GM06990 (cell line): ENCODE measurements around the gene AUTS2.

Experiments used
- DNase-seq: peaks from one replicate; pipeline ENCODE4 v3.0.0-alpha.2; 2011; ENCODE audit not compliant: insufficient read length; ENCODE audit errors: extremely low read depth
- H3K27me3 ChIP-seq: replicated peaks from 2 replicates; pipeline ENCODE4 v1.6.0; 2011; ENCODE audit warnings: low read length; ENCODE audit not compliant: control insufficient read depth, insufficient read depth
- H3K36me3 ChIP-seq: 2 replicates; pipeline ENCODE4 v1.5.1; 2011; ENCODE audit warnings: low read length; ENCODE audit not compliant: control insufficient read depth, insufficient read depth
- H3K4me3 ChIP-seq: replicated peaks from 2 replicates; pipeline ENCODE4 v1.5.1; 2011; ENCODE audit warnings: low read depth, mild to moderate bottlenecking, control low read depth, low read length
- TF ChIP-seq, protein P1 (sequence below): IDR thresholded peaks from 2 replicates; pipeline ENCODE4 v1.5.1; 2011; ENCODE audit warnings: low read length, control low read depth, mild to moderate bottlenecking, inconsistent platforms; ENCODE audit not compliant: insufficient read depth, poor library complexity, severe bottlenecking

Gene AUTS2

DNA sequence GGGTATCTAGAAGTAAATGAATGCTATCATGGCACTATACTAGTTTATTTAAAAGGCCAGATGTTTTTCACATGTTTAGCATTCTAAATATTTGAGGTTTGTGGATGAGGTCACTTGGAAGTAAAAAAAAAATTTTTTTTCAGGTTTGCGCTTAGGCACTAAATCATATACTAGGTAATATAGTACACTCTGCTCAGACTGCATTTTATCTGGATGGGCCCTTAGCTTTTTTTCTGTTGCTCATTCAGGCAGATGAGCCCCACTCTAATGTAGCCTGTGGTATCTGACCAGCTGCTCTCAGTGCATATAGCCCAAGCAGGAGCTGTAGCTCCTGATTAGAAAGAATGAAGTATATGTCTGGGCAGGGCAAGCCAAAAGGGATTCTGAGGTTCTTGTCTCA lies 210.1 kb downstream of the AUTS2 start:
- Histone ChIP-seq H3K4me3 (no peak overlapping the region), H3K36me3 (no peaks in the 10 kb centered on the region), H3K27me3 (no peaks in the 10 kb centered on the region)
- TF ChIP-seq, protein P1, sequence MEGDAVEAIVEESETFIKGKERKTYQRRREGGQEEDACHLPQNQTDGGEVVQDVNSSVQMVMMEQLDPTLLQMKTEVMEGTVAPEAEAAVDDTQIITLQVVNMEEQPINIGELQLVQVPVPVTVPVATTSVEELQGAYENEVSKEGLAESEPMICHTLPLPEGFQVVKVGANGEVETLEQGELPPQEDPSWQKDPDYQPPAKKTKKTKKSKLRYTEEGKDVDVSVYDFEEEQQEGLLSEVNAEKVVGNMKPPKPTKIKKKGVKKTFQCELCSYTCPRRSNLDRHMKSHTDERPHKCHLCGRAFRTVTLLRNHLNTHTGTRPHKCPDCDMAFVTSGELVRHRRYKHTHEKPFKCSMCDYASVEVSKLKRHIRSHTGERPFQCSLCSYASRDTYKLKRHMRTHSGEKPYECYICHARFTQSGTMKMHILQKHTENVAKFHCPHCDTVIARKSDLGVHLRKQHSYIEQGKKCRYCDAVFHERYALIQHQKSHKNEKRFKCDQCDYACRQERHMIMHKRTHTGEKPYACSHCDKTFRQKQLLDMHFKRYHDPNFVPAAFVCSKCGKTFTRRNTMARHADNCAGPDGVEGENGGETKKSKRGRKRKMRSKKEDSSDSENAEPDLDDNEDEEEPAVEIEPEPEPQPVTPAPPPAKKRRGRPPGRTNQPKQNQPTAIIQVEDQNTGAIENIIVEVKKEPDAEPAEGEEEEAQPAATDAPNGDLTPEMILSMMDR, result no peak
- no peak for DNase-seq

GRCh38 chr7:69811476-69812308 lies 213.4 kb downstream of the AUTS2 start:
- Histone ChIP-seq H3K4me3 (no peak overlapping the region), H3K27me3 (no peaks in the 10 kb centered on the region), H3K36me3 (no peaks in the 10 kb centered on the region)
- TF ChIP-seq, protein P1, result no peak
- DNase-seq, result no peak

DNA sequence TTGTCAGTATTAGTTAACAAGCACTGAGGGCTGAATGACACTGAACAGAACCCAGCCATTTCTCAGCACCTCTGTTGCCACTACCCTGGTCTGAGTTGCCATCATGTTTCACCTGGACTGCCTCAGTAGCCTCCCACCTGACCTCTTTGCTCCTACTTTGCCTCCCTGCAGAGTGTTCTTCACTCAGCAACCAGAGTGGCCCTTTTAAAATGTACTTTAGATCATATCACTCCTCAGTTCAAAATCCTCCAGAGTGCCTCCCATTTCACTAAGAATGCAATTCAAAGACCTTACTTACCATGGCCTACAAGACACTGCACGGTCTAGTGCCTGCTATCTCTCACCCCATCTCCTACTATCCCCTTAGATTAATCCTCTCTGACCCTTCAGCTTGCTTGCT lies 214.5 kb downstream of the AUTS2 start:
- DNase-seq, result no peak
- H3K36me3 ChIP-seq, result no peaks in the 10 kb centered on the region
- TF ChIP-seq, protein P1, result no peak

DNA sequence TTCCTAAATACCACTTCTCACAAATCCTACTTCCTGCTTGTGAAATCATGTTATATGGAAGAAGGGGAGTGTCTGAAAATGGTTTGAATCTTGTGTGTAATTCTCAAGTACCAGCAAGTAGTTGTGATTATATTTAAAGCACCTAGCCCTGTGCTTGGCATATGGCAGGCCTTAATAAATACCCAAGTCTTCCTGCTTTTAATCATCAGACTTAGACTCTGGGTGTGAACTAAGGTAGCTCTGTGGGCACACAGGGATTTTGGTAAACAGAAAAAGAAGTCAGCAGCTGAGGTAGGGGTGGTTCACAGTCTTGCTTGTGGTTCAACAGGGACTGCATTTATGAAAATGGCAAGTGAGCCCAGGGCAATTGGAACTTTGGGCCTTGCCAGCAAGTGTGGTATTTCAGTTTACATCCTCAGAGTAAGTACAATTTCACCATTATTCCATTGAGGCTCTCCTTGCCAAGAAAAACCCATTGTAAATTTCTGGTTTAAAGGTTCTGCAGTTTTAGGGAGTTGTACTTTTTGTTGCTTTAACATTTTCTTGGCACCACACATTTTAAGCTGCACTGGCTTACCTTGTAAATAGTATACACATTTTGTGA lies 215.5 kb downstream of the AUTS2 start:
- Histone ChIP-seq H3K36me3 (no peaks in the 10 kb centered on the region), H3K27me3 (no peaks in the 10 kb centered on the region), H3K4me3 (no peak overlapping the region)
- DNase-seq, result no peak
- TF ChIP-seq, protein P1, result no peak

More for the DNA sequence above, 214.5 kb downstream of the AUTS2 start:
- no peak overlapping the region for H3K4me3 ChIP-seq
- no peaks in the 10 kb centered on the region for H3K27me3 ChIP-seq

GRCh38 chr7:69814421-69814962 lies 216.2 kb downstream of the AUTS2 start:
- no peaks in the 10 kb centered on the region for H3K36me3 ChIP-seq
- TF ChIP-seq, protein P1, result no peak
- no peak overlapping the region for H3K4me3 ChIP-seq
- DNase-seq, result no peak
- H3K27me3 ChIP-seq, result no peaks in the 10 kb centered on the region
